Renal cortical epithelial cell (primary cell): ENCODE measurements around the gene FER. TPM values are rescaled to one million over a fixed set of nuclear protein-coding genes. Genes with fewer than 3 reads are reported as not detected.
A peak's percentile ranks its signal among the peaks of the same experiment; 100 is the strongest.

Experiments
- DNase-seq: peaks from one replicate; pipeline ENCODE4 v3.0.0-alpha.2; 2011; ENCODE audit warnings: low read depth
- total RNA-seq: library from RNA; depleted of rRNA; stranded (reverse); fragments of >200 nt; gene quantifications from 2 replicates; pipeline ENCODE4 v1.2.3, GENCODE V29; 2014

The FER gene
- total RNA-seq, 1 donor from 2014 or later = 56.4 TPM

GRCh38 chr5:109177227-109177626, 429.5 kb downstream of the FER start:
- no peak for DNase-seq

GRCh38 chr5:109177782-109178181, 430.1 kb downstream of the FER start:
- no peak for DNase-seq

GRCh38 chr5:109180668-109181067, 433.0 kb downstream of the FER start:
- no peak for DNase-seq

- no peak for DNase-seq
Measured at GRCh38 chr5:109186759-109187158, 439.1 kb downstream of the FER start.

GRCh38 chr5:109191153-109191558, 443.5 kb downstream of the FER start:
- peak; percentile 80 for DNase-seq

GRCh38 chr5:109192027-109192426, 444.3 kb downstream of the FER start:
- no peak for DNase-seq

GRCh38 chr5:109192555-109193281, 445.0 kb downstream of the FER start:
- no peak for DNase-seq

- DNase-seq = no peak
Measured at GRCh38 chr5:109195667-109196066, 448.0 kb downstream of the FER start.

GRCh38 chr5:109196087-109196822, 448.6 kb downstream of the FER start:
- peak; percentile 40 for DNase-seq

- no peak for DNase-seq
Measured at GRCh38 chr5:109196823-109197160, 449.1 kb downstream of the FER start.

- no peak for DNase-seq
Measured at GRCh38 chr5:109199289-109199688, 451.6 kb downstream of the FER start.

GRCh38 chr5:109199799-109200620, 452.3 kb downstream of the FER start:
- DNase-seq = no peak

GRCh38 chr5:109215040-109215439, 467.3 kb downstream of the FER start:
- DNase-seq = no peak

GRCh38 chr5:109218818-109219217, 471.1 kb downstream of the FER start:
- DNase-seq = no peak

- DNase-seq = no peak
Measured at GRCh38 chr5:109223531-109223930, 475.8 kb downstream of the FER start.

- no peak for DNase-seq
Measured at GRCh38 chr5:109224276-109224882, 476.7 kb downstream of the FER start.

GRCh38 chr5:109225716-109226625, 478.3 kb downstream of the FER start:
- no peak for DNase-seq

- DNase-seq = no peak
Measured at GRCh38 chr5:109230369-109230768, 482.7 kb downstream of the FER start.

GRCh38 chr5:109231331-109231730, 483.6 kb downstream of the FER start:
- no peak for DNase-seq

GRCh38 chr5:109234381-109234780, 486.7 kb downstream of the FER start:
- no peak for DNase-seq

GRCh38 chr5:109239456-109239855, 491.8 kb downstream of the FER start:
- no peak for DNase-seq
